Panc1 (cell line): ENCODE data around the gene TMEM131.

Experiments
- POLR2AphosphoS5 ChIP-seq: IDR thresholded peaks from 2 replicates; pipeline ENCODE4 v1.6.1; 2012; ENCODE audit warnings: mild to moderate bottlenecking, low read depth, low read length, moderate library complexity
- SIN3A ChIP-seq: IDR thresholded peaks from 2 replicates; pipeline ENCODE4 v1.6.1; 2012; ENCODE audit warnings: low read depth, mild to moderate bottlenecking, low read length, moderate library complexity, borderline replicate concordance; ENCODE audit not compliant: insufficient read depth
- TF ChIP-seq, protein P1 (sequence below): fragments of 450-650 bp; IDR thresholded peaks from 2 replicates; pipeline ENCODE4 v1.5.1; 2017; ENCODE audit warnings: mild to moderate bottlenecking
- TF ChIP-seq, protein P2 (sequence below), 2 experiments: IDR thresholded peaks; 2 replicates each; pipeline ENCODE4 v1.6.1; 2011 to 2012; ENCODE audit warnings: low read depth in 2 of 2, control low read depth in 1 of 2, low read length in 1 of 2, mild to moderate bottlenecking in 1 of 2, moderate library complexity in 1 of 2; ENCODE audit not compliant: insufficient read depth in 1 of 2

GRCh38 chr2:97998431-97999005 lies 2.8 kb upstream of the TMEM131 start:
- TF ChIP-seq, protein P1, sequence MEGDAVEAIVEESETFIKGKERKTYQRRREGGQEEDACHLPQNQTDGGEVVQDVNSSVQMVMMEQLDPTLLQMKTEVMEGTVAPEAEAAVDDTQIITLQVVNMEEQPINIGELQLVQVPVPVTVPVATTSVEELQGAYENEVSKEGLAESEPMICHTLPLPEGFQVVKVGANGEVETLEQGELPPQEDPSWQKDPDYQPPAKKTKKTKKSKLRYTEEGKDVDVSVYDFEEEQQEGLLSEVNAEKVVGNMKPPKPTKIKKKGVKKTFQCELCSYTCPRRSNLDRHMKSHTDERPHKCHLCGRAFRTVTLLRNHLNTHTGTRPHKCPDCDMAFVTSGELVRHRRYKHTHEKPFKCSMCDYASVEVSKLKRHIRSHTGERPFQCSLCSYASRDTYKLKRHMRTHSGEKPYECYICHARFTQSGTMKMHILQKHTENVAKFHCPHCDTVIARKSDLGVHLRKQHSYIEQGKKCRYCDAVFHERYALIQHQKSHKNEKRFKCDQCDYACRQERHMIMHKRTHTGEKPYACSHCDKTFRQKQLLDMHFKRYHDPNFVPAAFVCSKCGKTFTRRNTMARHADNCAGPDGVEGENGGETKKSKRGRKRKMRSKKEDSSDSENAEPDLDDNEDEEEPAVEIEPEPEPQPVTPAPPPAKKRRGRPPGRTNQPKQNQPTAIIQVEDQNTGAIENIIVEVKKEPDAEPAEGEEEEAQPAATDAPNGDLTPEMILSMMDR: no peak
- TF ChIP-seq POLR2AphosphoS5: no peak
- TF ChIP-seq, protein P2, sequence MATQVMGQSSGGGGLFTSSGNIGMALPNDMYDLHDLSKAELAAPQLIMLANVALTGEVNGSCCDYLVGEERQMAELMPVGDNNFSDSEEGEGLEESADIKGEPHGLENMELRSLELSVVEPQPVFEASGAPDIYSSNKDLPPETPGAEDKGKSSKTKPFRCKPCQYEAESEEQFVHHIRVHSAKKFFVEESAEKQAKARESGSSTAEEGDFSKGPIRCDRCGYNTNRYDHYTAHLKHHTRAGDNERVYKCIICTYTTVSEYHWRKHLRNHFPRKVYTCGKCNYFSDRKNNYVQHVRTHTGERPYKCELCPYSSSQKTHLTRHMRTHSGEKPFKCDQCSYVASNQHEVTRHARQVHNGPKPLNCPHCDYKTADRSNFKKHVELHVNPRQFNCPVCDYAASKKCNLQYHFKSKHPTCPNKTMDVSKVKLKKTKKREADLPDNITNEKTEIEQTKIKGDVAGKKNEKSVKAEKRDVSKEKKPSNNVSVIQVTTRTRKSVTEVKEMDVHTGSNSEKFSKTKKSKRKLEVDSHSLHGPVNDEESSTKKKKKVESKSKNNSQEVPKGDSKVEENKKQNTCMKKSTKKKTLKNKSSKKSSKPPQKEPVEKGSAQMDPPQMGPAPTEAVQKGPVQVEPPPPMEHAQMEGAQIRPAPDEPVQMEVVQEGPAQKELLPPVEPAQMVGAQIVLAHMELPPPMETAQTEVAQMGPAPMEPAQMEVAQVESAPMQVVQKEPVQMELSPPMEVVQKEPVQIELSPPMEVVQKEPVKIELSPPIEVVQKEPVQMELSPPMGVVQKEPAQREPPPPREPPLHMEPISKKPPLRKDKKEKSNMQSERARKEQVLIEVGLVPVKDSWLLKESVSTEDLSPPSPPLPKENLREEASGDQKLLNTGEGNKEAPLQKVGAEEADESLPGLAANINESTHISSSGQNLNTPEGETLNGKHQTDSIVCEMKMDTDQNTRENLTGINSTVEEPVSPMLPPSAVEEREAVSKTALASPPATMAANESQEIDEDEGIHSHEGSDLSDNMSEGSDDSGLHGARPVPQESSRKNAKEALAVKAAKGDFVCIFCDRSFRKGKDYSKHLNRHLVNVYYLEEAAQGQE (IDR thresholded peaks at IDR 0.05; ENCODE audit: insufficient read depth in 1 of 2, low read depth in 2 of 2, low read length in 1 of 2): no peak
- no peak for TF ChIP-seq SIN3A
